Right lobe of liver (tissue), 6 donors: ENCODE results near the gene XPO1. TPM values are rescaled to one million over a fixed set of nuclear protein-coding genes. Genes with fewer than 3 reads are reported as not detected.
"Not testable (repeated sequence)": the region's sequence is repeated elsewhere in the genome, so short reads cannot be mapped to it uniquely, and the experiment has no call there.

Source experiments
- ATAC-seq, 4 donors: fragments of 200-7000 bp; cut with Tn5 transposase; one replicate each; pipeline ENCODE4 v1.9.1; 2020; ENCODE audit warnings: mild to moderate bottlenecking in 4 of 4, moderate library complexity in 4 of 4
- DNase-seq, 3 donors: peaks; one replicate each; pipeline ENCODE4 v3.0.0-alpha.2; 2020
- H3K27ac ChIP-seq, 3 donors: fragments of 200-600 bp; one replicate each; pipeline ENCODE4 v1.8.0; 2022
- H3K27me3 ChIP-seq, 2 donors: fragments of 200-600 bp; one replicate each; pipeline ENCODE4 v1.8.0; 2022
- H3K36me3 ChIP-seq, 4 donors: fragments of 200-600 bp; sonication (generic) in 1 of 4; one replicate each; pipeline versions ENCODE4 v1.5.1 to v1.8.0; 2017 to 2022; ENCODE audit warnings: control low read depth in 1 of 4
- H3K4me1 ChIP-seq, 4 donors: fragments of 200-600 bp; sonication (generic) in 1 of 4; one replicate each; pipeline versions ENCODE4 v1.5.1 to v1.8.0; 2017 to 2022; ENCODE audit warnings: control low read depth in 1 of 4
- H3K4me3 ChIP-seq, 3 donors: fragments of 200-600 bp; one replicate each; pipeline ENCODE4 v1.8.0; 2022
- H3K9me3 ChIP-seq, 4 donors: fragments of 200-600 bp; sonication (generic) in 1 of 4; one replicate each; pipeline versions ENCODE4 v1.5.1 to v1.8.0; 2017 to 2022; ENCODE audit warnings: control low read depth in 1 of 4
- CTCF ChIP-seq, 4 donors: fragments of 200-600 bp in 3 of 4; fragments of 450-650 bp in 1 of 4; IDR thresholded peaks; one replicate each; pipeline versions ENCODE4 v1.5.1 to v1.8.0; 2016 to 2022; ENCODE audit warnings: antibody characterized with exemption in 4 of 4, mild to moderate bottlenecking in 2 of 4
- POLR2A ChIP-seq: fragments of 450-650 bp; IDR thresholded peaks from one replicate; pipeline ENCODE4 v1.6.1; 2017; ENCODE audit warnings: antibody characterized with exemption, mild to moderate bottlenecking
- WGBS: methylation state at CpG from one replicate; pipeline ENCODE4 v1.1.6; 2018; ENCODE audit warnings: low coverage, low lambda C conversion rate; ENCODE audit not compliant: insufficient coverage; ENCODE audit errors: missing lambda C conversion rate; 5-methylcytosine and 5-hydroxymethylcytosine counted together
- intact Hi-C, 2 donors: fragments of 100-400 bp; cut with DNase I; formaldehyde crosslinking; loops; one replicate each; pipeline versions ENCODE4 v1.11.2 to v1.14.1; 2022
- total RNA-seq, 6 experiments: library from RNA; depleted of rRNA in 2 of 6; stranded (reverse); fragments of >200 nt in 2 of 6; fragmentation: NEBNext Ultra II Directional in 3 of 6; extraction: Animal tissue kit (Norgen Biotek cat#: 25700) in 3 of 6; gene quantifications; one replicate each; pipeline versions ENCODE4 v1.1.0 to v1.2.4, GENCODE V29; 2016 to 2023
- donor health status: DM: no; HTN: yes; CAD: no.
- donor health status: DM: no; HTN: no; CAD: no.
- donor health status: DM: no; HTN: no; CAD: no.
- donor health status: DM: no; HTN: yes; CAD: no.
- donor health status: DM: no; HTN: yes; CAD: no.

XPO1 gene
- total RNA-seq, 6 experiments from 2014 or later = 38.6 to 63.2 (median 51.2) TPM

- Histone ChIP-seq H3K4me1 (peaks cover 0 to 19% (median 8%) of the 10 kb centered on the region in 4 donors), H3K4me3 (peak within 1 kb of the TSS; percentile 63 to 98 (median 76)), H3K27ac (peak within 1 kb of the TSS; percentile 95 to 98 (median 95)), H3K36me3 (no peaks in the 10 kb centered on the region), H3K27me3 (no peaks in the 10 kb centered on the region), H3K9me3 (no peaks in the 10 kb centered on the region)
- peak; percentile 97 to 98 (median 98) for DNase-seq
- under 1% methylated on average over 39 of the region's 91 CpGs for WGBS
- intact Hi-C loops = no loop called here
- TF ChIP-seq POLR2A (peak; percentile 73), CTCF (IDR thresholded peaks at IDR 0.05) (no peak)
- ATAC-seq = peak; percentile 95 to 98 (median 95)
These were observed 66.9 kb downstream of the XPO1 start, which contains the start of gene USP34 for GRCh38 chr2:61470965-61471904. TSS of gene USP34 (minus strand) at chr2:61471087. CDS start at chr2:61470692, 395 bp downstream.

GRCh38 chr2:61470122-61470951 is 67.8 kb downstream of the XPO1 start:
- TF ChIP-seq POLR2A (no peak), CTCF (IDR thresholded peaks at IDR 0.05) (no peak)
- H3K36me3 ChIP-seq = no peaks in the 10 kb centered on the region
- DNase-seq (peak; percentile 95 to 96 (median 96)), ATAC-seq (peak; percentile 74 to 90 (median 80))
- H3K4me1 ChIP-seq = peaks cover 0 to 19% (median 8%) of the 10 kb centered on the region in 4 donors
- peak overlapping the region; percentile 63 to 98 (median 76) for H3K4me3 ChIP-seq
- H3K27me3 ChIP-seq = no peaks in the 10 kb centered on the region
- intact Hi-C loops = no loop called here
- no peaks in the 10 kb centered on the region for H3K9me3 ChIP-seq
- WGBS = 0% methylated on average over 25 of the region's 94 CpGs
- H3K27ac ChIP-seq = peak overlapping the region; percentile 95 to 98 (median 95)

- H3K4me1 ChIP-seq = peaks cover 0 to 19% (median 8%) of the 10 kb centered on the region in 4 donors
- TF ChIP-seq POLR2A (no peak), CTCF (IDR thresholded peaks at IDR 0.05) (no peak)
- no peaks in the 10 kb centered on the region for H3K9me3 ChIP-seq
- peak overlapping the region; percentile 85 to 95 (median 95) for H3K27ac ChIP-seq
- WGBS = 3% methylated on average over 8 of the region's 8 CpGs
- intact Hi-C loops = no loop called here
- H3K4me3 ChIP-seq = peak overlapping the region; percentile 63 to 98 (median 76)
- H3K36me3 ChIP-seq = no peaks in the 10 kb centered on the region
- DNase-seq (no peak), ATAC-seq (no peak)
- H3K27me3 ChIP-seq = no peaks in the 10 kb centered on the region
These were observed 68.6 kb downstream of the XPO1 start for GRCh38 chr2:61469424-61470121.

- WGBS = 84% methylated on average over 8 of the region's 10 CpGs
- H3K36me3 ChIP-seq, H3K9me3 ChIP-seq, intact Hi-C loops, ATAC-seq, DNase-seq, H3K4me3 ChIP-seq, H3K27me3 ChIP-seq, H3K27ac ChIP-seq: not testable (repeated sequence)
- H3K4me1 ChIP-seq = peaks cover 0 to 19% (median 8%) of the 10 kb centered on the region in 4 donors
These were observed 69.9 kb downstream of the XPO1 start for GRCh38 chr2:61468231-61468630.
